ENCODE results near the gene PAXX. TPM values are rescaled to one million over a fixed set of nuclear protein-coding genes. Genes with fewer than 3 reads are reported as not detected.

PAXX gene
- total and polyA plus RNA-seq, 9 of the 15 experiments (the other 6 are each of a cell fraction or from before 2014, with no cell fraction given) = 1.2 to 175 (median 38.5) TPM

GRCh38 chr9:136979769-136980587, 12.2 kb upstream of the PAXX start:
- Histone ChIP-seq H3K9me3 (replicated peaks; ENCODE audit: control insufficient read depth, insufficient read depth, low read depth, low read length) (no peaks in the 10 kb centered on the region), H3K9me1 (ENCODE audit: control insufficient read depth, insufficient read depth, low read length) (no peaks in the 10 kb centered on the region), H3K4me1 (replicated peaks in 1 of 2; ENCODE audit: control insufficient read depth in 2 of 2, insufficient read depth in 2 of 2, low read length in 2 of 2) (peaks cover 9 to 93% of the 10 kb centered on the region in 2 experiments; a peak in 4 of 5 replicates), H4K20me1 (replicated peaks; ENCODE audit: control insufficient read depth, insufficient read depth, low read length) (no peaks in the 10 kb centered on the region), H3K79me2 (ENCODE audit: control insufficient read depth, insufficient read depth, low read length) (no peaks in the 10 kb centered on the region), H2AFZ (ENCODE audit: low read depth, low read length) (no peak overlapping the region), H3K36me3 (ENCODE audit: control insufficient read depth, insufficient read depth, low read length) (no peaks in the 10 kb centered on the region), H3K4me3 (no peak overlapping the region), H3K4me2 (ENCODE audit: insufficient read depth, low read length) (no peak overlapping the region), H3K27me3 (ENCODE audit: control insufficient read depth in 2 of 2, insufficient read depth in 2 of 2, low read length in 2 of 2) (no peaks in the 10 kb centered on the region), H3K27ac (ENCODE audit: extremely low read depth, low read depth, low read length) (no peak overlapping the region), H3K9ac (ENCODE audit: insufficient read depth in 1 of 2, low read depth in 2 of 2, low read length in 2 of 2) (peak overlapping the region in 1 of 2 experiments; percentile 85; a peak in 2 of 4 replicates)
- ChIA-PET CTCF (ENCODE audit: low intra/inter-chr PET ratio) (no interaction called here), POLR2A (interaction anchor here (0.6 kb wide), 1 partner anchor 11 kb away, joined by 3 read pairs; no protein-coding TSS in a partner anchor)
- BruUV-seq (replicated peaks) = no TSS peak
- intact Hi-C loops (cut with micrococcal nuclease) = no loop called here
- 57% methylated on average over 22 of the region's 26 CpGs for WGBS (ENCODE audit: insufficient coverage, low coverage, missing lambda C conversion rate)
- peak in 1 of 4 experiments; percentile 35 for DNase-seq (ENCODE audit: extremely low read depth in 1 of 4, low spot score in 3 of 4)
- in situ Hi-C loops (cut with MboI) = no loop called here
- FAIRE-seq = no peak
- 0 out of 2 replicates have a peak, but pooled peaks have one; percentile 16 for TF ChIP-seq DPF2 (IDR thresholded peaks at IDR 0.05)
- no peak for TF ChIP-seq TFAM (CRISPR knock-in tag; conservative IDR thresholded peaks at IDR 0.05)
- no peak for TF ChIP-seq GABPB2 (CRISPR knock-in tag; conservative IDR thresholded peaks at IDR 0.05)
- no peak for TF ChIP-seq C11orf30 (IDR thresholded peaks at IDR 0.05; ENCODE audit: low read depth)
- TF ChIP-seq VEZF1 (CRISPR knock-in tag; IDR thresholded peaks at IDR 0.05) = peak; percentile 71
- TF ChIP-seq MAZ (CRISPR knock-in tag; conservative IDR thresholded peaks at IDR 0.05 in 1 of 2, IDR thresholded peaks at IDR 0.05 in 1 of 2) = peak in 1 of 2 experiments; percentile 61; a peak in 2 of 4 replicates
- no peak for TF ChIP-seq ELK1 (CRISPR knock-in tag; IDR thresholded peaks at IDR 0.05)
- no peak for TF ChIP-seq RBM34 (IDR thresholded peaks at IDR 0.05; ENCODE audit: borderline replicate concordance, insufficient read depth, low read length)
- TF ChIP-seq MITF (IDR thresholded peaks at IDR 0.05) = peak; percentile 53; the same call in 1 of the 2 replicates
- TF ChIP-seq JUND (IDR thresholded peaks at IDR 0.05; ENCODE audit: borderline replicate concordance, low read depth, low read length) = 0 out of 2 replicates have a peak, but pooled peaks have one; percentile 9
- TF ChIP-seq JUND (tag; IDR thresholded peaks at IDR 0.05; ENCODE audit: borderline replicate concordance, low read depth, low read length) = no peak
- peak; percentile 45; the same call in 1 of the 2 replicates for TF ChIP-seq ESRRA (IDR thresholded peaks at IDR 0.05; ENCODE audit: borderline replicate concordance, low read depth)
- 0 out of 3 replicates have a peak, but pooled peaks have one; percentile 8 for ATAC-seq

All from K562 (cell line).